Glutamatergic neuron (in vitro differentiated cells): ENCODE data around the gene ECD. TPM values are rescaled to one million over a fixed set of nuclear protein-coding genes. Genes with fewer than 3 reads are reported as not detected.

Experiments used
- DNase-seq: peaks from one replicate; pipeline ENCODE4 v3.0.0; 2022
- H3K27ac Mint-ChIP-seq: one replicate; pipeline ENCODE4 v1.8.0; 2020; ENCODE audit warnings: mild to moderate bottlenecking, mixed read lengths, inconsistent platforms; ENCODE audit not compliant: unreplicated experiment
- H3K27me3 Mint-ChIP-seq: one replicate; pipeline ENCODE4 v1.8.0; 2020; ENCODE audit warnings: mild to moderate bottlenecking, moderate library complexity, mixed read lengths, inconsistent platforms; ENCODE audit not compliant: unreplicated experiment
- H3K36me3 Mint-ChIP-seq: one replicate; pipeline ENCODE4 v1.8.0; 2020; ENCODE audit warnings: mild to moderate bottlenecking, mixed read lengths, inconsistent platforms; ENCODE audit not compliant: unreplicated experiment
- H3K4me1 Mint-ChIP-seq: one replicate; pipeline ENCODE4 v1.8.0; 2020; ENCODE audit warnings: mild to moderate bottlenecking, low read depth, mixed read lengths, inconsistent platforms; ENCODE audit not compliant: unreplicated experiment
- H3K4me3 Mint-ChIP-seq: one replicate; pipeline ENCODE4 v1.8.0; 2020; ENCODE audit warnings: mild to moderate bottlenecking, mixed read lengths, inconsistent platforms; ENCODE audit not compliant: unreplicated experiment
- H3K9me3 Mint-ChIP-seq: one replicate; pipeline ENCODE4 v1.8.0; 2020; ENCODE audit warnings: mild to moderate bottlenecking, moderate library complexity, mixed read lengths, inconsistent platforms; ENCODE audit not compliant: unreplicated experiment
- total RNA-seq: library from RNA; stranded (reverse); fragmentation: NEBNext Ultra II Directional; extraction: Animal tissue kit (Norgen Biotek cat#: 25700); gene quantifications from one replicate; pipeline ENCODE4 v1.2.1, GENCODE V29; 2021; ENCODE audit not compliant: unreplicated experiment
- TF ChIP-seq, protein P1 (sequence below): fragments of 200-600 bp; sonication (generic); IDR thresholded peaks from one replicate; pipeline ENCODE4 v1.5.0; 2021; ENCODE audit not compliant: partially characterized antibody, unreplicated experiment

ECD gene
- total RNA-seq, 1 donor from 2014 or later: 31.3 TPM

DNA sequence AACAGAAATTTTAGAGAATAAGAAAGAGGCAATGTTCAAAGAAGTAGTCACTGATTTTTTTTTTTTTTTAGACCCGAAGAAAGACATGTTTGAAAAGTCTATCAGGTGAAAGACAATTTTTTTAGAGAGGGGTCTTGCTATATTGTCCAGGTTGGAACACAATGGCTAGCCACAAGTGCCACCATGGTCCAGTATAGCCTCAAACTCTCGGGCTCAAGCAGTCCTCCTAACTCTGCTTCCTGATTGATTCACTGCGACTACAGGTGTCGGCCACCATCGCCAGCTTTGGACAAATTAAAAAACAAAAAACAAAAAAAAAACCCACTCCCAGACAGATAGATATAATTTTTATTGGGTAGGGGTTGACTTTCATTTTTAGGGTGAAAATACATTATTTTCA lies 22.4 kb upstream of the ECD start:
- Mint-ChIP-seq H3K9me3 (no peaks in the 10 kb centered on the region), H3K27me3 (no peaks in the 10 kb centered on the region), H3K4me1 (no peaks in the 10 kb centered on the region), H3K36me3 (no peaks in the 10 kb centered on the region), H3K4me3 (no peak overlapping the region), H3K27ac (no peak overlapping the region)
- TF ChIP-seq, protein P1, sequence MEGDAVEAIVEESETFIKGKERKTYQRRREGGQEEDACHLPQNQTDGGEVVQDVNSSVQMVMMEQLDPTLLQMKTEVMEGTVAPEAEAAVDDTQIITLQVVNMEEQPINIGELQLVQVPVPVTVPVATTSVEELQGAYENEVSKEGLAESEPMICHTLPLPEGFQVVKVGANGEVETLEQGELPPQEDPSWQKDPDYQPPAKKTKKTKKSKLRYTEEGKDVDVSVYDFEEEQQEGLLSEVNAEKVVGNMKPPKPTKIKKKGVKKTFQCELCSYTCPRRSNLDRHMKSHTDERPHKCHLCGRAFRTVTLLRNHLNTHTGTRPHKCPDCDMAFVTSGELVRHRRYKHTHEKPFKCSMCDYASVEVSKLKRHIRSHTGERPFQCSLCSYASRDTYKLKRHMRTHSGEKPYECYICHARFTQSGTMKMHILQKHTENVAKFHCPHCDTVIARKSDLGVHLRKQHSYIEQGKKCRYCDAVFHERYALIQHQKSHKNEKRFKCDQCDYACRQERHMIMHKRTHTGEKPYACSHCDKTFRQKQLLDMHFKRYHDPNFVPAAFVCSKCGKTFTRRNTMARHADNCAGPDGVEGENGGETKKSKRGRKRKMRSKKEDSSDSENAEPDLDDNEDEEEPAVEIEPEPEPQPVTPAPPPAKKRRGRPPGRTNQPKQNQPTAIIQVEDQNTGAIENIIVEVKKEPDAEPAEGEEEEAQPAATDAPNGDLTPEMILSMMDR: no peak
- no peak for DNase-seq

DNA sequence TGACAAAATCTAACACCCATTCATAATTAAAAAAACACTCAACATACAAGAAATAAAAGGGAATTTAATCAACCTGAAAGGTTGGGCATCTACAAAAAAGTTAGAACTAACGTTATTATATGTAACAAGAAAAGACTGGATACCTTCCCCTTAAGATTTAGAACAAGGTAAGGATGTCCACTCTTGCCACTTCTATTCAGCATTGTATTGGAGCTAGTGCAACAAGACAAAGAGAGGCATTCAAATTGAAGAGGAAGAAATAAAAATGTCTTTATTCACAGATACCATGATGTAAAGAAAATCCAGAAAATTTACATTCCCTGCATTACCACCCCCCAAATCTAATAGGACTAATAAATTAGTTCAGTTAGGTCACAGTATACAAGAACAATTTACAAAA lies 18.5 kb upstream of the ECD start:
- Mint-ChIP-seq H3K27me3 (no peaks in the 10 kb centered on the region), H3K9me3 (no peaks in the 10 kb centered on the region), H3K36me3 (no peaks in the 10 kb centered on the region), H3K4me1 (no peaks in the 10 kb centered on the region), H3K4me3 (no peak overlapping the region), H3K27ac (no peak overlapping the region)
- TF ChIP-seq, protein P1: no peak
- DNase-seq: no peak

DNA sequence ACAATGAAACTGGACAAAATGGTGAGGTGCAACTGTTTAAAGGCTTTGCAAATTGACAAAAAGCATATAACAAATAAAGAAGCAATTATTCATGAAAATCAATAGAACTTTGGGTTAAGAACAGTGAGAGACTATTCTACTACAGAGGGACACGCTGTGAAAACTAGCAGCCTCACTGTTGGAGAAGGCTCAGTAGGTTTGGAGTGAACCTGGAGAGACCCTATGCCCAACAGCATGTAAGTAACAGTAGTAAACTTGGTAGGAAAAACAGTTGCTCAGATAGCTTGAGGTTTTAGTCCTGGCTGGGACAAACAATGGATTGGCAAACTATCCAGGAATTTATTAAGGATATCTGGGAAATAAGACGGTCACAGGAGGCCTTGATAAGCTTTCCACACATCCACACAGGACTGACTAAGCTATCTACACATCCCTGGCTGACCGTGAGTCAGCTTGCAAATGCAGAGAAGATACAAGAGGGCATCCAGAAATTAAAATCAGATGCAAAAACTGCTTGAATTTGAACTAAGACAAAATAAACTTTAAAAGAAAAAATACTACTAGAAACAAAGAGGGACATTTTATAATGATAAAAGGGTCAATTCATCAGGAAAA lies 16.0 kb upstream of the ECD start:
- Mint-ChIP-seq H3K9me3 (no peaks in the 10 kb centered on the region), H3K27ac (no peak overlapping the region)

DNA sequence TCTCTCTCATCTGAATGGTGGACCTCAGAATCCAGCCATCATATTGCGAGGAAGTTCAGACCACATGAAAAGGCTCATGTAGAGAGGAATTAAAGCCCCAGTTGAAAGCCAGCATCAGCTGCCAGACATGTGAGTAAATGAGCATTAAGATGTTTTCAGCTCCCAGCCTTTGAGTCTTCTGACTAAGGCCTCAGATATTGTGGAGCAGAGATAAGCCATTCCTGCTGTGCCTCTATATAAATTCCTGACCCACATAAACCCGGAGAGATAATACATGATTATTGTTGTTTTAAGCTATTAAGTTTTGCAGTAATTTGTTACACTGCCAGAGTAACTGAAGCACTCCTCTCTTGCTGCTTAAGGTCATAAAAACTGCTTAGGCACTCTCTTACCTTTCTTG lies 14.8 kb upstream of the ECD start:
- Mint-ChIP-seq H3K4me1 (no peaks in the 10 kb centered on the region), H3K27ac (no peak overlapping the region), H3K27me3 (no peaks in the 10 kb centered on the region), H3K36me3 (no peaks in the 10 kb centered on the region), H3K9me3 (no peaks in the 10 kb centered on the region), H3K4me3 (no peak overlapping the region)
- DNase-seq: no peak
- TF ChIP-seq, protein P1: no peak

More for the DNA sequence above, 16.0 kb upstream of the ECD start:
- Mint-ChIP-seq H3K4me1 (no peaks in the 10 kb centered on the region), H3K36me3 (no peaks in the 10 kb centered on the region), H3K27me3 (no peaks in the 10 kb centered on the region), H3K4me3 (no peak overlapping the region)
- DNase-seq: no peak
- TF ChIP-seq, protein P1: no peak

DNA sequence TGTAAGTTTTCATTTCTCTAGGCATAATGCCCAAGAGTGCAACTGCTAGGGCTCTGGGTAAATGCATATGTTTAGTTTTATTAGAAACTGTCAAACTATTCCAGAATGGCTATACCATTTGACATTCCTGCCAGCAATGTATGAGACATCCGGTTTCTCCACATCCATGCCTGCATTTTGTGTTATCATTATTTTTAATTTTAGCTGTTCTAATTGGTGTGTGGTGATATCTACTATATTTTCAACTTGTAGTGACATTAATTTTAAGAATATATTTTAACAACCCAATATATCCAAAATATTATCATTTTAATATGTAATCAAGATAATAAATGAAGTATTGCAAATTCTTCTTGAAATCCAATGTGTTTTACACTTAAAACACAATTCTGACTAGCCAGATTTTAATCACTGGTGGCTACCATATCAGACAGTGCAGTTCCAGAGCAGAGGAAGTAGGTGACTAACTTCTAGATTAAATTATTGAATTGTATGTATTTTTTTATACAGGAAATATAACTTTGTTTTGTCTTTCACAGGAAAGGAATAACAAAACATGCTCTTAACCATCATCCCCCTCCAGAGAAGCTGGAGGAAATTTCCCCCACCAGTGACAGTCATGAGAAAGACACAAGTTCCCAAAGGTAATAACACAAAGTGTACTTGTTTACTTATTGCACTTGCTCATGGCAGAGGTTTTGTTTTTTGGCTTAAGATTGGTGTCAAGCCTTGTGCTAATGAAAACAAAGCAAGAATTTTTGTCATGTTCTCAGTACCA lies 6.5 kb upstream of the ECD start:
- no peak for DNase-seq
- Mint-ChIP-seq H3K4me3 (no peak overlapping the region), H3K27me3 (no peaks in the 10 kb centered on the region), H3K36me3 (no peaks in the 10 kb centered on the region), H3K9me3 (no peaks in the 10 kb centered on the region), H3K27ac (no peak overlapping the region), H3K4me1 (no peaks in the 10 kb centered on the region)
- TF ChIP-seq, protein P1: no peak
